GM12878 (cell line): ENCODE results near the gene RERE. TPM values are rescaled to one million over a fixed set of nuclear protein-coding genes. Genes with fewer than 3 reads are reported as not detected.

ENCODE experiments used
- ATAC-seq: fragments of 200-7000 bp; cut with Tn5 transposase; 3 replicates; pipeline ENCODE4 v1.9.1; 2020; ENCODE audit warnings: mild to moderate bottlenecking, moderate library complexity
- BruUV-seq: library from RNA; stranded (reverse); fragments of 400-500 nt; replicated peaks from 2 replicates; lab custom pipeline; 2021; lab: Mats Ljungman, UMichigan
- CTCF ChIA-PET: fragments of 300-600 bp; sonication (Branson Sonifier 250); formaldehyde crosslinking; extraction: SDS; loops from one replicate; lab custom pipeline; 2021; ENCODE audit warnings: inconsistent platforms; lab: Yijun Ruan, JAX
- POLR2A ChIA-PET: fragments of 350-600 bp; formaldehyde crosslinking; extraction: SDS; loops from one replicate; lab custom pipeline; 2021; ENCODE audit warnings: inconsistent platforms; lab: Charles Lee
- RAD21 ChIA-PET: fragments of 300-600 bp; sonication (Branson Sonifier 250); formaldehyde crosslinking; loops from one replicate; lab custom pipeline; 2023; ENCODE audit warnings: antibody characterized with exemption; ENCODE audit not compliant: unreplicated experiment; lab: Charles Lee
- SMC1A ChIA-PET: fragments of 300-600 bp; sonication (Branson Sonifier 250); formaldehyde crosslinking; loops from one replicate; lab custom pipeline; 2023; ENCODE audit not compliant: unreplicated experiment, uncharacterized antibody; lab: Charles Lee
- DNase-seq: peaks from one replicate; pipeline ENCODE4 v3.0.0-alpha.2; 2011; ENCODE audit warnings: low read depth, low spot score
- FAIRE-seq: peaks from 3 replicates; lab custom pipeline; 2011; peaks lifted over from hg19 to GRCh38; lab: Jason Lieb, UNC
- H2AFZ ChIP-seq: 2 replicates; pipeline ENCODE4 v1.6.0; 2011; ENCODE audit warnings: low read depth, low read length, control low read depth; ENCODE audit not compliant: control insufficient read depth
- H3K27ac ChIP-seq: 2 replicates; pipeline ENCODE4 v1.5.1; 2011; ENCODE audit warnings: control low read depth; ENCODE audit not compliant: control insufficient read depth, insufficient read depth
- H3K27me3 ChIP-seq, 2 experiments: replicated peaks in 1 of 2; 2 replicates each; pipeline versions ENCODE4 v1.6.0 to v1.6.1; 2011; ENCODE audit warnings: low read length in 1 of 2; ENCODE audit not compliant: control insufficient read depth in 2 of 2, insufficient read depth in 2 of 2
- H3K36me3 ChIP-seq, 2 experiments: 2 replicates each; pipeline ENCODE4 v1.5.1; 2011; ENCODE audit warnings: low read length in 1 of 2; ENCODE audit not compliant: control insufficient read depth in 2 of 2, insufficient read depth in 2 of 2
- H3K4me1 ChIP-seq: 2 replicates; pipeline ENCODE4 v1.6.1; 2011; ENCODE audit warnings: mild to moderate bottlenecking, low read length, moderate library complexity, mixed read lengths; ENCODE audit not compliant: control insufficient read depth, insufficient read depth
- H3K4me2 ChIP-seq: 2 replicates; pipeline ENCODE4 v1.6.0; 2011; ENCODE audit warnings: control low read depth; ENCODE audit not compliant: control insufficient read depth, insufficient read depth
- H3K4me3 ChIP-seq: fragments of 200-600 bp; sonication (generic); 2 replicates; pipeline ENCODE4 v1.5.1; 2016
- H3K79me2 ChIP-seq: 2 replicates; pipeline ENCODE4 v1.6.0; 2011; ENCODE audit warnings: low read length; ENCODE audit not compliant: control insufficient read depth, insufficient read depth
- H3K9ac ChIP-seq: 2 replicates; pipeline ENCODE4 v1.8.0; 2011; ENCODE audit warnings: low read length, control low read depth, mixed read lengths; ENCODE audit not compliant: control insufficient read depth, insufficient read depth
- H3K9me3 ChIP-seq: replicated peaks from 3 replicates; pipeline ENCODE4 v1.5.1; 2011; ENCODE audit warnings: mild to moderate bottlenecking, low read length; ENCODE audit not compliant: control insufficient read depth, insufficient read depth
- H4K20me1 ChIP-seq: 2 replicates; pipeline ENCODE4 v1.6.0; 2011; ENCODE audit not compliant: control insufficient read depth, insufficient read depth
- JUNB ChIP-seq: IDR thresholded peaks from 2 replicates; pipeline ENCODE4 v1.6.1; 2016; ENCODE audit warnings: antibody characterized with exemption, mild to moderate bottlenecking
- NFIC ChIP-seq: IDR thresholded peaks from 2 replicates; pipeline ENCODE4 v1.6.1; 2012; ENCODE audit warnings: low read depth, mild to moderate bottlenecking, inconsistent platforms, low read length, moderate library complexity
- POLR2AphosphoS2 ChIP-seq: IDR thresholded peaks from 2 replicates; pipeline ENCODE4 v1.6.1; 2011; ENCODE audit warnings: low read depth, mild to moderate bottlenecking, low read length, improper control_type of control experiment, moderate library complexity
- SRF ChIP-seq, 2 experiments: IDR thresholded peaks; 2 replicates each; pipeline ENCODE4 v1.6.1; 2011; ENCODE audit warnings: low read depth in 2 of 2, low read length in 2 of 2, mild to moderate bottlenecking in 1 of 2, moderate library complexity in 1 of 2
- WGBS: methylation state at CpG from one replicate; pipeline ENCODE4 v1.1.6; 2016; ENCODE audit warnings: low lambda C conversion rate; ENCODE audit not compliant: insufficient replicate concordance, insufficient coverage; ENCODE audit errors: missing lambda C conversion rate; 5-methylcytosine and 5-hydroxymethylcytosine counted together
- in situ Hi-C: fragments of 300-500 bp; cut with MboI; formaldehyde crosslinking; loops from 9 replicates; pipeline ENCODE4 v1.14.3; 2018; ENCODE audit warnings: mixed read lengths
- intact Hi-C: fragments of 100-400 bp; cut with micrococcal nuclease; formaldehyde crosslinking; loops from one replicate; pipeline ENCODE4 v1.14.2; 2022; ENCODE audit not compliant: unreplicated experiment
- polyA plus RNA-seq, 11 experiments: library from polyadenylated mRNA; depleted of rRNA in 4 of 11; unstranded in 6 of 11; stranded (reverse) in 5 of 11; fragments of >200 nt; fragmentation: Nextera tagmentation in 4 of 11; fragmentation: Illumina TruSeq in 1 of 11; extraction: Ambion mirVana in 4 of 11; extraction: Trizol in 1 of 11; gene quantifications; 1 replicate in 1 of 11; 2 replicates in 10 of 11; pipeline versions ENCODE4 v1.2.1 to v1.2.3, GENCODE V29; 2011 to 2016; ENCODE audit warnings: inconsistent platforms in 2 of 11, missing spikeins in 2 of 11, low read depth in 1 of 11
- total RNA-seq, 4 experiments: library from RNA; depleted of rRNA in 3 of 4; stranded (reverse); fragments of >200 nt in 3 of 4; fragmentation: Illumina TruSeq in 1 of 4; extraction: Trizol in 1 of 4; gene quantifications; 2 replicates each; pipeline versions ENCODE4 v1.2.1 to v1.2.3, GENCODE V29; 2013 to 2021
- TF ChIP-seq, protein P1 (sequence below): fragments of 450-650 bp; conservative IDR thresholded peaks from 2 replicates; pipeline ENCODE4 v1.6.1; 2017; ENCODE audit warnings: mild to moderate bottlenecking, moderate library complexity
- TF ChIP-seq, protein P2 (sequence below): fragments of 450-650 bp; IDR thresholded peaks from 2 replicates; pipeline ENCODE4 v1.6.1; 2018; ENCODE audit warnings: mild to moderate bottlenecking, low read depth, moderate library complexity; ENCODE audit not compliant: partially characterized antibody
- TF ChIP-seq, protein P3 (sequence below), 3 experiments: IDR thresholded peaks in 2 of 3; conservative IDR thresholded peaks in 1 of 3; 2 replicates each; pipeline ENCODE4 v1.5.1; 2011; ENCODE audit warnings: low read depth in 3 of 3, low read length in 3 of 3, mild to moderate bottlenecking in 3 of 3, control low read depth in 2 of 3, moderate library complexity in 2 of 3, inconsistent platforms in 1 of 3, mixed read lengths in 1 of 3; ENCODE audit not compliant: control insufficient read depth in 2 of 3, insufficient read depth in 1 of 3; ENCODE audit errors: extremely low read depth in 1 of 3

The RERE gene
- total and polyA plus RNA-seq, 10 of the 15 experiments (the other 5 are each of a cell fraction or from before 2014, with no cell fraction given), result 5.2 to 60.5 (median 20.2) TPM

DNA sequence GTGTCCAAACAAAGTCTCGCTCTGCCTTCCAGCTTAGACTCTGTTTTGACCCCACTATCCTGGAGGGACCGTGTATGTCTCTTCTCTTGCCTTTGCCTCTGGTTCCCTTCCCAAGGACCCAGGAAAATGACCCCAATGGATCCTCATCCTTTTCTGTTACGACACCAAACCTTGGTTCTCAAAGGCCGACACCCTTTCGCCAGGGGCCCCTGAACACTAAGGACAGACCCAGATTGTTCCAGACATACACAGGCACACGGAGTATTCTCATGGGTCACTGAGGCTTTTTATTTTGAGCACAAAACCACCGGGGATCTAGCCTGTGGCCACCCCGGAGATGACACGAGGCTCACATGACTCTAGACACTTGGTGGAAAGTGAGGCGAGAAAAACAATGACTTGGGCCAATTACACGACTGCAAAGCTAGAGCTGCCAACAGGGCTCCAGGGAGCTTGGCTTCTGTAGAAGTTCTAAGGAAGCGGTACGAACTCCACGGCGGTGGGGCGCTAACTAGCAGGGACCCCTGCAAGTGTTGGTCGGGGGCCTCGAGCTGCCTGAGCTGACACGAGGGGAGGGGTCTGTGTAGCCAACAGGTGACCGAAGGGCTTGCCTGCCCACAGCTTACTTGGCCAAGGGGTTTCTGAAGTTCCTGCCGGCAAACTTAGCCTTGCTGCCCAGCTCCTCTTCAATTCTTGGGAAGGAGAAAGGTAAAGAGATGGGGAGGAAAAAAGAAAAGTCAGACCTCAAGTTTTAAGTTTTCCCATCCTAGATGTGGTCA, 43.5 kb upstream of the RERE start:
- DNase-seq (no peak), FAIRE-seq (no peak), ATAC-seq (no peak)
- TSS peak; percentile 49 for BruUV-seq
- intact Hi-C loops, result loop anchor here (5.0 kb wide), 1 partner anchor 126 kb away; no protein-coding TSS in a partner anchor
- ChIA-PET RAD21 (interaction anchor here (0.9 to 1.0 kb wide), 2 partner anchors 26 to 144 kb away, joined by 3 read pairs; no protein-coding TSS in a partner anchor), CTCF (interaction anchor here (0.6 to 4.4 kb wide), 18 partner anchors 8 to 290 kb away, joined by 3 to 52 read pairs (median 4); no protein-coding TSS in a partner anchor), SMC1A (interaction anchor here (0.8 to 6.8 kb wide), 4 partner anchors 11 to 17 kb away, joined by 3 to 31 read pairs (median 4); partner anchors contain the start of gene ENO1), POLR2A (interaction anchor here (0.5 to 1.6 kb wide), 4 partner anchors 13 to 50 kb away, joined by 3 to 5 read pairs (median 4); partner anchors contain the start of gene RERE)
- H3K4me1 ChIP-seq, result no peaks in the 10 kb centered on the region
- no peak overlapping the region for H2AFZ ChIP-seq
- no peak overlapping the region for H3K27ac ChIP-seq
- no peak overlapping the region for H3K9ac ChIP-seq
- H3K4me2 ChIP-seq, result no peak overlapping the region
- H3K9me3 ChIP-seq, result no peaks in the 10 kb centered on the region; the same call in 2 of the 3 replicates
- in situ Hi-C loops, result no loop called here
- H3K36me3 ChIP-seq, result peaks cover 50 to 64% of the 10 kb centered on the region in 2 experiments
- H3K27me3 ChIP-seq, result no peaks in the 10 kb centered on the region
- WGBS, result 81% methylated on average over 21 of the region's 21 CpGs
- TF ChIP-seq JUNB (no peak), SRF (IDR thresholded peaks at IDR 0.05; ENCODE audit: low read depth in 2 of 2, low read length in 2 of 2) (no peak), NFIC (no peak), POLR2AphosphoS2 (peak; percentile 25; the same call in 1 of the 2 replicates)
- TF ChIP-seq, protein P1, sequence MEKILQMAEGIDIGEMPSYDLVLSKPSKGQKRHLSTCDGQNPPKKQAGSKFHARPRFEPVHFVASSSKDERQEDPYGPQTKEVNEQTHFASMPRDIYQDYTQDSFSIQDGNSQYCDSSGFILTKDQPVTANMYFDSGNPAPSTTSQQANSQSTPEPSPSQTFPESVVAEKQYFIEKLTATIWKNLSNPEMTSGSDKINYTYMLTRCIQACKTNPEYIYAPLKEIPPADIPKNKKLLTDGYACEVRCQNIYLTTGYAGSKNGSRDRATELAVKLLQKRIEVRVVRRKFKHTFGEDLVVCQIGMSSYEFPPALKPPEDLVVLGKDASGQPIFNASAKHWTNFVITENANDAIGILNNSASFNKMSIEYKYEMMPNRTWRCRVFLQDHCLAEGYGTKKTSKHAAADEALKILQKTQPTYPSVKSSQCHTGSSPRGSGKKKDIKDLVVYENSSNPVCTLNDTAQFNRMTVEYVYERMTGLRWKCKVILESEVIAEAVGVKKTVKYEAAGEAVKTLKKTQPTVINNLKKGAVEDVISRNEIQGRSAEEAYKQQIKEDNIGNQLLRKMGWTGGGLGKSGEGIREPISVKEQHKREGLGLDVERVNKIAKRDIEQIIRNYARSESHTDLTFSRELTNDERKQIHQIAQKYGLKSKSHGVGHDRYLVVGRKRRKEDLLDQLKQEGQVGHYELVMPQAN, result no peak
- TF ChIP-seq, protein P2, sequence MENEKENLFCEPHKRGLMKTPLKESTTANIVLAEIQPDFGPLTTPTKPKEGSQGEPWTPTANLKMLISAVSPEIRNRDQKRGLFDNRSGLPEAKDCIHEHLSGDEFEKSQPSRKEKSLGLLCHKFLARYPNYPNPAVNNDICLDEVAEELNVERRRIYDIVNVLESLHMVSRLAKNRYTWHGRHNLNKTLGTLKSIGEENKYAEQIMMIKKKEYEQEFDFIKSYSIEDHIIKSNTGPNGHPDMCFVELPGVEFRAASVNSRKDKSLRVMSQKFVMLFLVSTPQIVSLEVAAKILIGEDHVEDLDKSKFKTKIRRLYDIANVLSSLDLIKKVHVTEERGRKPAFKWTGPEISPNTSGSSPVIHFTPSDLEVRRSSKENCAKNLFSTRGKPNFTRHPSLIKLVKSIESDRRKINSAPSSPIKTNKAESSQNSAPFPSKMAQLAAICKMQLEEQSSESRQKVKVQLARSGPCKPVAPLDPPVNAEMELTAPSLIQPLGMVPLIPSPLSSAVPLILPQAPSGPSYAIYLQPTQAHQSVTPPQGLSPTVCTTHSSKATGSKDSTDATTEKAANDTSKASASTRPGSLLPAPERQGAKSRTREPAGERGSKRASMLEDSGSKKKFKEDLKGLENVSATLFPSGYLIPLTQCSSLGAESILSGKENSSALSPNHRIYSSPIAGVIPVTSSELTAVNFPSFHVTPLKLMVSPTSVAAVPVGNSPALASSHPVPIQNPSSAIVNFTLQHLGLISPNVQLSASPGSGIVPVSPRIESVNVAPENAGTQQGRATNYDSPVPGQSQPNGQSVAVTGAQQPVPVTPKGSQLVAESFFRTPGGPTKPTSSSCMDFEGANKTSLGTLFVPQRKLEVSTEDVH, result no peak
- TF ChIP-seq, protein P3, sequence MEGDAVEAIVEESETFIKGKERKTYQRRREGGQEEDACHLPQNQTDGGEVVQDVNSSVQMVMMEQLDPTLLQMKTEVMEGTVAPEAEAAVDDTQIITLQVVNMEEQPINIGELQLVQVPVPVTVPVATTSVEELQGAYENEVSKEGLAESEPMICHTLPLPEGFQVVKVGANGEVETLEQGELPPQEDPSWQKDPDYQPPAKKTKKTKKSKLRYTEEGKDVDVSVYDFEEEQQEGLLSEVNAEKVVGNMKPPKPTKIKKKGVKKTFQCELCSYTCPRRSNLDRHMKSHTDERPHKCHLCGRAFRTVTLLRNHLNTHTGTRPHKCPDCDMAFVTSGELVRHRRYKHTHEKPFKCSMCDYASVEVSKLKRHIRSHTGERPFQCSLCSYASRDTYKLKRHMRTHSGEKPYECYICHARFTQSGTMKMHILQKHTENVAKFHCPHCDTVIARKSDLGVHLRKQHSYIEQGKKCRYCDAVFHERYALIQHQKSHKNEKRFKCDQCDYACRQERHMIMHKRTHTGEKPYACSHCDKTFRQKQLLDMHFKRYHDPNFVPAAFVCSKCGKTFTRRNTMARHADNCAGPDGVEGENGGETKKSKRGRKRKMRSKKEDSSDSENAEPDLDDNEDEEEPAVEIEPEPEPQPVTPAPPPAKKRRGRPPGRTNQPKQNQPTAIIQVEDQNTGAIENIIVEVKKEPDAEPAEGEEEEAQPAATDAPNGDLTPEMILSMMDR (IDR thresholded peaks at IDR 0.05 in 2 of 3, conservative IDR thresholded peaks at IDR 0.05 in 1 of 3; ENCODE audit: control insufficient read depth in 2 of 3, extremely low read depth in 1 of 3, insufficient read depth in 1 of 3, low read depth in 3 of 3, low read length in 3 of 3), result no peak
- TF ChIP-seq, all 136 proteins: peak for 1
- peaks cover 26% of the 10 kb centered on the region for H4K20me1 ChIP-seq
- no peak overlapping the region for H3K4me3 ChIP-seq
- peaks cover 7% of the 10 kb centered on the region for H3K79me2 ChIP-seq
